Muscle layer of colon (tissue), 2 donors: ENCODE results near the gene ZNF805.
A peak's percentile ranks its signal among the peaks of the same experiment; 100 is the strongest.
"Not testable (repeated sequence)": the region's sequence is repeated elsewhere in the genome, so short reads cannot be mapped to it uniquely, and the experiment has no call there.

Source experiments
- H3K27ac ChIP-seq: one replicate; pipeline ENCODE4 v1.7.0; 2013; ENCODE audit warnings: low read depth, mild to moderate bottlenecking, low read length, moderate library complexity
- H3K27me3 ChIP-seq, 2 donors: one replicate each; pipeline ENCODE4 v1.7.0; 2013; ENCODE audit warnings: low read length in 2 of 2, mild to moderate bottlenecking in 2 of 2; ENCODE audit not compliant: insufficient read depth in 2 of 2, control insufficient read depth in 1 of 2
- H3K36me3 ChIP-seq: one replicate; pipeline ENCODE4 v1.7.0; 2013; ENCODE audit warnings: mild to moderate bottlenecking, low read length; ENCODE audit not compliant: insufficient read depth
- H3K4me1 ChIP-seq: one replicate; pipeline ENCODE4 v1.7.0; 2013; ENCODE audit warnings: mild to moderate bottlenecking, low read length; ENCODE audit not compliant: insufficient read depth
- H3K4me3 ChIP-seq, 2 donors: one replicate each; pipeline ENCODE4 v1.7.0; 2013; ENCODE audit warnings: low read length in 2 of 2, low read depth in 1 of 2, mild to moderate bottlenecking in 1 of 2, moderate library complexity in 1 of 2
- H3K9ac ChIP-seq: one replicate; pipeline ENCODE4 v1.7.0; 2013; ENCODE audit warnings: low read length
- H3K9me3 ChIP-seq: one replicate; pipeline ENCODE4 v1.7.0; 2013; ENCODE audit warnings: mild to moderate bottlenecking, low read length
- donor health status: abdominal sarcoma.
- donor health status: Adenocarcinoma of cecum.

The ZNF805 gene

GRCh38 chr19:57269515-57270250 lies 29.3 kb downstream of the ZNF805 start:
- Histone ChIP-seq H3K4me3 (no peak overlapping the region), H3K36me3 (no peaks in the 10 kb centered on the region)

GRCh38 chr19:57271280-57271679 lies 30.8 kb downstream of the ZNF805 start:
- Histone ChIP-seq H3K4me1 (no peaks in the 10 kb centered on the region), H3K36me3 (no peaks in the 10 kb centered on the region), H3K27ac (no peak overlapping the region), H3K27me3 (no peaks in the 10 kb centered on the region), H3K4me3 (no peak overlapping the region), H3K9ac (no peak overlapping the region), H3K9me3 (no peaks in the 10 kb centered on the region)

More at GRCh38 chr19:57269515-57270250, 29.3 kb downstream of the ZNF805 start:
- H3K9ac ChIP-seq: no peak overlapping the region
- no peaks in the 10 kb centered on the region for H3K9me3 ChIP-seq
- H3K27me3 ChIP-seq: no peaks in the 10 kb centered on the region
- H3K4me1 ChIP-seq: no peaks in the 10 kb centered on the region
- H3K27ac ChIP-seq: no peak overlapping the region

- H3K27me3 ChIP-seq: no peaks in the 10 kb centered on the region
- no peaks in the 10 kb centered on the region for H3K4me1 ChIP-seq
- H3K36me3 ChIP-seq: no peaks in the 10 kb centered on the region
- no peaks in the 10 kb centered on the region for H3K9me3 ChIP-seq
- no peak overlapping the region for H3K27ac ChIP-seq
- H3K9ac ChIP-seq: no peak overlapping the region
- no peak overlapping the region for H3K4me3 ChIP-seq
Observed at GRCh38 chr19:57273014-57273413, 32.6 kb downstream of the ZNF805 start.

- Histone ChIP-seq H3K9ac (no peak overlapping the region), H3K4me3 (no peak overlapping the region), H3K27ac (no peak overlapping the region), H3K27me3 (no peaks in the 10 kb centered on the region), H3K36me3 (no peaks in the 10 kb centered on the region), H3K4me1 (peaks cover 5% of the 10 kb centered on the region), H3K9me3 (no peaks in the 10 kb centered on the region)
Observed at GRCh38 chr19:57276430-57276829, 36.0 kb downstream of the ZNF805 start.

GRCh38 chr19:57278481-57278880 lies 38.0 kb downstream of the ZNF805 start:
- H3K9me3 ChIP-seq, H3K36me3 ChIP-seq, H3K27ac ChIP-seq, H3K4me3 ChIP-seq, H3K9ac ChIP-seq, H3K27me3 ChIP-seq: not testable (repeated sequence)
- peaks cover 17% of the 10 kb centered on the region for H3K4me1 ChIP-seq

GRCh38 chr19:57279418-57280164 lies 39.2 kb downstream of the ZNF805 start:
- H3K27ac ChIP-seq: peak overlapping the region; percentile 86
- peaks cover 4% of the 10 kb centered on the region for H3K36me3 ChIP-seq
- peak overlapping the region; percentile 85 for H3K9ac ChIP-seq

GRCh38 chr19:57280165-57280961 lies 39.9 kb downstream of the ZNF805 start, which contains the start of gene ZNF460:
Gene ZNF460 (plus strand): TSS chr19:57280485. CDS start chr19:57280807, 322 bp downstream.
- Histone ChIP-seq H3K9ac (peak within 1 kb of the TSS; percentile 85), H3K27me3 (no peaks in the 10 kb centered on the region), H3K27ac (peak within 1 kb of the TSS; percentile 86), H3K4me3 (peak within 1 kb of the TSS; percentile 70 to 74), H3K9me3 (no peaks in the 10 kb centered on the region), H3K36me3 (peaks cover 12% of the 10 kb centered on the region), H3K4me1 (peaks cover 17% of the 10 kb centered on the region)

More at GRCh38 chr19:57279418-57280164, 39.2 kb downstream of the ZNF805 start:
- peak overlapping the region; percentile 70 to 74 for H3K4me3 ChIP-seq
- no peaks in the 10 kb centered on the region for H3K9me3 ChIP-seq
- no peaks in the 10 kb centered on the region for H3K27me3 ChIP-seq
- peaks cover 17% of the 10 kb centered on the region for H3K4me1 ChIP-seq

GRCh38 chr19:57280962-57281400 lies 40.5 kb downstream of the ZNF805 start:
- Histone ChIP-seq H3K36me3 (peaks cover 18% of the 10 kb centered on the region), H3K27me3 (no peaks in the 10 kb centered on the region), H3K9me3 (no peaks in the 10 kb centered on the region), H3K9ac (peak overlapping the region; percentile 85), H3K27ac (peak overlapping the region; percentile 86), H3K4me1 (peaks cover 17% of the 10 kb centered on the region), H3K4me3 (peak overlapping the region; percentile 66 to 74)

GRCh38 chr19:57282011-57282643 lies 41.7 kb downstream of the ZNF805 start:
- H3K4me3 ChIP-seq: no peak overlapping the region
- H3K27ac ChIP-seq: no peak overlapping the region
- no peaks in the 10 kb centered on the region for H3K27me3 ChIP-seq
- peaks cover 17% of the 10 kb centered on the region for H3K4me1 ChIP-seq
- peaks cover 25% of the 10 kb centered on the region for H3K36me3 ChIP-seq
- H3K9ac ChIP-seq: no peak overlapping the region
- peaks cover 2% of the 10 kb centered on the region for H3K9me3 ChIP-seq

GRCh38 chr19:57288373-57288772 lies 47.9 kb downstream of the ZNF805 start:
- H3K36me3 ChIP-seq: peaks cover 78% of the 10 kb centered on the region
- H3K27me3 ChIP-seq: no peaks in the 10 kb centered on the region
- H3K9me3 ChIP-seq: peaks cover 35% of the 10 kb centered on the region

More at GRCh38 chr19:57288373-57288772, 47.9 kb downstream of the ZNF805 start:
- Histone ChIP-seq H3K9ac (no peak overlapping the region), H3K4me3 (no peak overlapping the region), H3K4me1 (no peaks in the 10 kb centered on the region), H3K27ac (no peak overlapping the region)
